Measurements from ENCODE around the gene ZNF132. TPM values are rescaled to one million over a fixed set of nuclear protein-coding genes. Genes with fewer than 3 reads are reported as not detected.
"Not testable (repeated sequence)": the region's sequence is repeated elsewhere in the genome, so short reads cannot be mapped to it uniquely, and the experiment has no call there.

ZNF132 gene
- polyA plus RNA-seq, 3 donors, result 13.6 to 16.7 (median 15.1) TPM

- not testable (repeated sequence) for DNase-seq
These were observed 31.0 kb upstream of the ZNF132 start for GRCh38 chr19:58470837-58471543.

- no peak for DNase-seq
These were observed 29.5 kb upstream of the ZNF132 start for GRCh38 chr19:58469241-58470013.

- DNase-seq, result no peak
These were observed 28.4 kb upstream of the ZNF132 start for GRCh38 chr19:58468216-58468839.

DNA sequence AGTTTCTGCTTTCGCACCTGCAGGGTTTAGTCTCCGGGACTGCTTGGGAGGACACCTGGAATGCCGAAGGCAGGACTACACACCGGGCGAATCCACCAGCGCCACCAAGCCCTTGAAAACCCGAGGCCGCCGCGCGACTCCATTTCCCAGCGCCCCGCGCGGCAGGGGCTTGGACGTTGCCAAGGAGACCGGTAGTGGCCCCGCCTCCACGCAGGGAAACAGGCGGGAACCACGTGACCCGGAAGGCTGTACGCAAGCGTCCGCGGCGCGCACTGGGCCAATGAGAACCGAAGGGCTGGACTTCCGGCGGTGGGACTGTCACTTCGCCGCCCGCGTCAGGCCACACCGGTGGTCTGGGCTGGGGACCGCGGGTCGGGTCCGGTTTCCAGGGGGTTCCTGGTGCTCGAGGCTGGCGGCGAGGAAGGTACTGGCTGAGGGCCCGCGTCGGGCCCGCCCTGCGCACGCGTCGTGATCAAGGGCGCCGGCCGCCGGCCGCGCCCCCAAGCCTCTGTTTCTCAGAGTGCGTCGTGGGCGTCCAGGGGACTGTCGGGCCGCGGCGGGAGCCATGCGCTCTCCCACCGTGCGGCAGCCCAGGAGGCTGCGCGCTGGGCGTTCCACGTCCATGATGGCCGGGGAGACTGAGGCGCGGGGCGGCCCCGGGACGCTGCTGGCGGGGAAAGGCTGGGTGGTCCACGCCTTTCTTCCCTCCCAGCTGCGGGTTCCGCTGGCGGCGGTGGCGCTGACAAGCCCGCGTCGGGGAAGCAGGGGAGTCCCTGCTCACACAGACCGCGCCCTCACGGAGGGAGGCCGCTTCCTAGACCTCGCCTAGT, 27.0 kb upstream of the ZNF132 start, which contains the start of gene ZNF324:
TSS of gene ZNF324 (plus strand) at position 321 of the 830 bp plus-strand sequence. CDS start 2,106 bp downstream, outside the sequence.
- DNase-seq, result peak; percentile 97

GRCh38 chr19:58466089-58466759, 26.3 kb upstream of the ZNF132 start:
- DNase-seq, result no peak

GRCh38 chr19:58460039-58460438, 20.1 kb upstream of the ZNF132 start:
- DNase-seq, result no peak

DNA sequence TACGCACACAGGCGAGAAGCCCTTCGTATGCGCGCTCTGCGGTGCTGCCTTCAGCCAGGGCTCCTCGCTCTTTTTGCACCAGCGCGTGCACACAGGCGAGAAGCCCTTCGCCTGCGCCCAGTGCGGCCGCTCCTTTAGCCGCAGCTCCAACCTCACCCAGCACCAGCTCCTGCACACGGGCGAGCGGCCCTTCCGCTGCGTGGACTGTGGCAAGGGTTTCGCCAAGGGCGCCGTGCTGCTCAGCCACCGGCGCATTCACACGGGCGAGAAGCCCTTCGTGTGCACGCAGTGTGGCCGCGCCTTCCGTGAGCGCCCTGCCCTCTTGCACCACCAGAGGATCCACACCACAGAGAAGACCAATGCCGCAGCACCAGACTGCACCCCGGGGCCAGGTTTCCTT, 16.2 kb upstream of the ZNF132 start:
- no peak for DNase-seq

GRCh38 chr19:58455306-58455705, 15.4 kb upstream of the ZNF132 start:
- no peak for DNase-seq

DNA sequence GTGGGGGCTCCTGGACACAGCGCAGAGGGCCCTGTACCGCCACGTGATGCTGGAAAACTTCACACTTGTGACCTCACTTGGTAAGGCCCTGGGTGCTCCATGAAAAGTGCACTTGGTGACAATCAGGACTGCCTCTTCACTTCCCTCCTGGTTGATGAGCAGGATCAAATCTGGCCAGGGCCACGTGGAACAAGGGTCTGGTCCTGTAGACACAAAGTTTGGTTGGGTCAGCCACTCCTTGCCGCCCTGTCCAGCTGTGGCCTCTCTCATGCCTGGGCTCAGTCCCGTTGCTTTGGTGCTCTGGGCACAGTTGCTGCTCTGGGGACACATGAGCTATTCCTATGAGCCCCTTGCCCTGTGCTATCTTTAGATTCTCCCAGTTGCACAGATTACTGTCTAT, 13.8 kb upstream of the ZNF132 start:
- DNase-seq, result no peak

DNA sequence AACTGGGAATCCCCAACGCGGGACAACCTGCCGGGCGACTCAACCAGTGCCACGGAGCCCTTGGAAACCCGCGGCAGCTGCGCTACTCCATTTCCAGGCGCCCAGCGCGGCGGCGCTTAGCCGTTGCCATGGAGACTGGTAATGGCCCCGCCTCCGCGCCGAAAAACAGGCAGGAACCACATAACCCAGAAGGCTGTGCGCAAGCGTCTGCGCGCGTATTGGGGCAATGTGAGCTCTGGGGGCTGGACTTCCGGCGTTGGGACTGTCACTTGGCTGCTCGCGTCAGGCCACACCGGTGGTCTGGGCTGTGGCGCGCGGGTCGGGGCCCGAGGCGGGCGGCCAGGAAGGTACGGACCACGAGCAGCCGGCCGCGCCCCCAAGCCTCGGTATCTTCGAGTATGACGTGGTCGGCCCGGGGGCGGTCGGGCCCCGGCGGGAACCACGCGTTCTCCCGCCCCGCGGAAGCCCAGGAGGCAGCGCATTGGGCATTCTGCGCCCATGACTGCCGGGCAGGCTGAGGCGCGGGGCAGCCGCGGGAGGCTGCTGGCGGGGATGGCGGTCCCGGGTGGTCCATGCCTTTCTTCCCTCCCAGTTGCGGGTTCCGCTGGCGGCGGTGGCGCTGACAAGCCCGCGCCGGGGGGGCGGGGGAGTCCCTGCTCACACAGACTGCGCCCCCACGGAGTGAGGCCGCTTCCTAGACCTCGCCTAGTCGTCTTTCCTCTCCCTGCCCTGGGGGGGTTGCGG, 11.6 kb upstream of the ZNF132 start, which contains the start of gene ZNF324B:
TSS of gene ZNF324B (plus strand) at position 265 of the 744 bp plus-strand sequence. CDS start 2,080 bp downstream, outside the sequence.
- DNase-seq, result peak; percentile 97

GRCh38 chr19:58450856-58451357, 11.0 kb upstream of the ZNF132 start:
- peak; percentile 27 for DNase-seq

DNA sequence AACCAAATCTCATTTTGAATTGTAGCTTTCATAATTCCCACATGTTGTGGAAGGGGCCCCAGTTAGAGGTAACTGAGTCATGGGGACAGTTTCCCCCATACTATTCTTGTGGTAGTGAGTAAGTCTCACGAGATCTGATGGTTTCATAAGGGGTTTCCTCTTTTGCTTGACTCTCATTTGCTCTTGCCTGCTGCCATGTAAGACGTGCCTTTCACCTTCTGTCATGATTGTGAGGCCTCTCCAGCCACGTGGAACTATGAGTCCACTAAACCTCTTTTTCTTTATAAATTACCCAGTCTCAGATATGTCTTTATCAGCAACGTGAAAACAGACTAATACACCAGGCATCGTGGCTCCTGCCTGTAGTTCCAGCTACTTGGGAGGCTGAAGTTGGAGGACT, 10.0 kb upstream of the ZNF132 start:
- DNase-seq, result not testable (repeated sequence)

DNA sequence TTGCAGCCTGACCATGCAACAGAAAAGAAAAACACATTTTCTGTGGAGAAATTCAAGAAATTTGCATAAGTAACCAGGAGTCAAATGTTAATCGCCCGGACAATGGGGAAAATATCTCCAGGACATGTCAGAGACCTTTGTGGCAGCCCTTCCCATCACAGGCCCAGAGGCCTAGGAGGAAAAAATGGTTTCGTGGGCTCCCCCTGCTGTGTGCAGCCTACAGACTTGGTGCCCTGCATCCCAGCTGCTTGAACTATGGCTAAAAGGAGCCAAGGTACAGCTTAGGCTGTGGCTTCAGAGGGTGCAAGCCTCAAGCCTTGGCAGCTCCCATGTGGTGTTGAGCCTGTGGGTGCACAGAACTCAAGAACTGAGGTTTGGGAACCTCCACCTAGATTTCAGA, 8.9 kb upstream of the ZNF132 start:
- not testable (repeated sequence) for DNase-seq

- DNase-seq, result not testable (repeated sequence)
These were observed 3.0 kb upstream of the ZNF132 start for GRCh38 chr19:58442986-58443385.

GRCh38 chr19:58440556-58440955, 603 bp upstream of the ZNF132 start:
- DNase-seq, result no peak

DNA sequence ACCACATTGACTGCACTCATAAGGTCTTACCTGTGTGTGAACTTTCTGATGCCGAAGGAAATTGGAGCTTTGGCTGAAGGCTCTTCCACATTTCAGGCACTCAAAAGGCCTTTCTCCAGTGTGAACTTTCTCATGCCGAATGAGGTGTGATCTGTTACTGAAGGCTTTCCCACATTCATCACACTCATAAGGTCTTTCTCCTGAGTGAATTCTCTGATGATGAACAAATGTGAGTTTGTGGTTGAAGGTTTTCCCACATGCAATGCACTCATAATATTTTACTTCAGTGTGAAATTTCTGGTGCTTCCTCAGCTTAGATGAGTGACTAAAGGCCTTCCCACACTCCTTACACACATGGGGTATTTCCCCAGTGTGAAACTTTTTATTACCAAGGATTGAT, 5.7 kb downstream of the ZNF132 start:
- no peak for DNase-seq

GRCh38 chr19:58429745-58430144, 10.2 kb downstream of the ZNF132 start:
- DNase-seq, result no peak

GRCh38 chr19:58428617-58429016, 11.3 kb downstream of the ZNF132 start:
- no peak for DNase-seq

DNA sequence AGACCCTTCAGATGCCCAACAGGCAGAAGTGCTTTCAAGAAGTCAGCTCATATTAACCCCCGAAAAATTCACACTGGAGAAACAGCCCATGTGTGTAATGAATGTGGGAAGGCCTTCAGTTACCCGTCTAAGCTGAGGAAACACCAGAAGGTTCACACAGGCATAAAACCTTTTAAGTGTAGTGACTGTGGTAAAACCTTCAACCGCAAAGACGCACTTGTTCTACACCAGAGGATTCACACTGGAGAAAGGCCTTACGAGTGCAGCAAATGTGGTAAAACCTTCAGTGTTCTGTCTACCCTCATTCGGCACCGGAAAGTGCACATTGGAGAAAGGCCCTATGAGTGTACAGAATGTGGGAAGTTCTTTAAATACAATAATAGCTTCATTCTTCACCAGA, 22.9 kb downstream of the ZNF132 start:
- no peak for DNase-seq

DNA sequence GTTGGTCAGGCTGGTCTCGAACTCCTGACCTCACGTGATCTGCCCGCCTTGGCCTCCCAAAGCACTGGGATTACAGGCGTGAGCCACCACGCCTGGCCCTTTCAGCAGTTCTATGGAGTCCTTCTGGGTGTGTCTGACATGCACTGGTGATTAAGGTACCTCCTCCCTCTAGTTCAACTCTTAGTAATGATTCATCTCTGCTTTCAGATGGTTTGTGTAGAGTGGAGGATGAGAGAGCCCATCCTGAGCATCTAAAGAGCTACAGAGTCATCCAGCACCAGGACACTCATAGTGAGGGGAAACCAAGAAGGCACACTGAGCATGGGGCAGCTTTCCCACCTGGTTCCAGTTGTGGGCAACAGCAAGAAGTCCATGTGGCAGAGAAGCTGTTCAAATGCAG, 23.3 kb downstream of the ZNF132 start:
- no peak for DNase-seq
